Islet precursor cell (in vitro differentiated cells): ENCODE measurements around the gene ALMS1.
"Not testable (repeated sequence)": the region's sequence is repeated elsewhere in the genome, so short reads cannot be mapped to it uniquely, and the experiment has no call there.

Experiments
- DNase-seq: peaks from one replicate; pipeline ENCODE4 v3.0.0-alpha.2; 2018

Gene ALMS1, protein sequence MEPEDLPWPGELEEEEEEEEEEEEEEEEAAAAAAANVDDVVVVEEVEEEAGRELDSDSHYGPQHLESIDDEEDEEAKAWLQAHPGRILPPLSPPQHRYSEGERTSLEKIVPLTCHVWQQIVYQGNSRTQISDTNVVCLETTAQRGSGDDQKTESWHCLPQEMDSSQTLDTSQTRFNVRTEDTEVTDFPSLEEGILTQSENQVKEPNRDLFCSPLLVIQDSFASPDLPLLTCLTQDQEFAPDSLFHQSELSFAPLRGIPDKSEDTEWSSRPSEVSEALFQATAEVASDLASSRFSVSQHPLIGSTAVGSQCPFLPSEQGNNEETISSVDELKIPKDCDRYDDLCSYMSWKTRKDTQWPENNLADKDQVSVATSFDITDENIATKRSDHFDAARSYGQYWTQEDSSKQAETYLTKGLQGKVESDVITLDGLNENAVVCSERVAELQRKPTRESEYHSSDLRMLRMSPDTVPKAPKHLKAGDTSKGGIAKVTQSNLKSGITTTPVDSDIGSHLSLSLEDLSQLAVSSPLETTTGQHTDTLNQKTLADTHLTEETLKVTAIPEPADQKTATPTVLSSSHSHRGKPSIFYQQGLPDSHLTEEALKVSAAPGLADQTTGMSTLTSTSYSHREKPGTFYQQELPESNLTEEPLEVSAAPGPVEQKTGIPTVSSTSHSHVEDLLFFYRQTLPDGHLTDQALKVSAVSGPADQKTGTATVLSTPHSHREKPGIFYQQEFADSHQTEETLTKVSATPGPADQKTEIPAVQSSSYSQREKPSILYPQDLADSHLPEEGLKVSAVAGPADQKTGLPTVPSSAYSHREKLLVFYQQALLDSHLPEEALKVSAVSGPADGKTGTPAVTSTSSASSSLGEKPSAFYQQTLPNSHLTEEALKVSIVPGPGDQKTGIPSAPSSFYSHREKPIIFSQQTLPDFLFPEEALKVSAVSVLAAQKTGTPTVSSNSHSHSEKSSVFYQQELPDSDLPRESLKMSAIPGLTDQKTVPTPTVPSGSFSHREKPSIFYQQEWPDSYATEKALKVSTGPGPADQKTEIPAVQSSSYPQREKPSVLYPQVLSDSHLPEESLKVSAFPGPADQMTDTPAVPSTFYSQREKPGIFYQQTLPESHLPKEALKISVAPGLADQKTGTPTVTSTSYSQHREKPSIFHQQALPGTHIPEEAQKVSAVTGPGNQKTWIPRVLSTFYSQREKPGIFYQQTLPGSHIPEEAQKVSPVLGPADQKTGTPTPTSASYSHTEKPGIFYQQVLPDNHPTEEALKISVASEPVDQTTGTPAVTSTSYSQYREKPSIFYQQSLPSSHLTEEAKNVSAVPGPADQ (N-terminal part only)

DNA sequence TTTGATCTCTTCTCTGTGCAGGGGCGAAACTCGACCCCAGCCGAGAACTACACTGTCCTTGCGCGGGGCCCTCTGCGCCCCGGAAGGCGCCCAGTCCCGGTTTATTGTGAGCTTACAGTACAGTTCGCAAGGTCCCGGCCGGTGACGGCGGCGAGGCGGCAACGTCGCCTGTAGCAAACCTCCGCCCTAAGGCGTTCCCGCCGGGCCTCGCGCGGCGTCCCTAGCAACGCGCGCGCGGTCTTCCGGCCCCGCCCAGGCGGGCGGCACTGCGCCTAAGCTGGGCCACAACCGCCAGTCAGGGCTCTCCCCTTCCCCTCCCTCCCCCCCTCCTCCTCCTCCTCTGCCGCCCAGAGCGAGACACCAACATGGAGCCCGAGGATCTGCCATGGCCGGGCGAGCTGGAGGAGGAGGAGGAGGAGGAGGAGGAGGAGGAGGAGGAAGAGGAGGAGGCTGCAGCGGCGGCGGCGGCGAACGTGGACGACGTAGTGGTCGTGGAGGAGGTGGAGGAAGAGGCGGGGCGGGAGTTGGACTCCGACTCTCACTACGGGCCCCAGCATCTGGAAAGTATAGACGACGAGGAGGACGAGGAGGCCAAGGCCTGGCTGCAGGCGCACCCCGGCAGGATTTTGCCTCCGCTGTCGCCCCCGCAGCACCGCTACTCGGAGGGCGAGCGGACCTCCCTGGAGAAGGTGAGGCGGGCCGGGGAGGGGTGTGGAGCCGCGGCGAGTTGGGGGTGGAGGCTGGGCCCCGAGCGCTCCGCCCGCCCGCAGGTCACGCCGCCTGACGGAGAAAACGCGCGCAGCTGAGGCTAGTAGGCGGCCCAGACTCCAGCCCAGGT lies at the start of gene ALMS1:
ALMS1 (plus strand) TSS at position 333 of the 838 bp plus-strand sequence; CDS start at position 366, 33 bp downstream.
- peak; percentile 95 for DNase-seq

DNA sequence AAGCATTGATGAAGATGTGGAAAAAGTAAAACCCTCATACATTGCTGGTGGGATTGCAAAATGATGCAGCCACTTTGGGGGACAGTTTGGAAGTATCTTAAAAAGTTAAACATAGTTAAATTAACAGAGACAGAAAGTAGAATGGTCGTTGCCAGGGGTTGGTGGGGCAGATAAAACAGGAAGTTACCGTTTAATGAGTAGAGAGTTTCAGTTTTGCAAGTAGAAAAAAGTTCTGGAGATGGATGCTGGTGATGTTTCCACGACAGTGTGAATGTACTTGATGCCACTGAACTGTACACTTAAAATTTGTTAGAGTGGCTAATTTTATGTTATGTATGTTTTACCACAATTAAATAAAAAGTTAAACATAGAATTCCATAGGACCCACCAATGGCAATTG lies 47.8 kb upstream of the ALMS1 start:
- no peak for DNase-seq

DNA sequence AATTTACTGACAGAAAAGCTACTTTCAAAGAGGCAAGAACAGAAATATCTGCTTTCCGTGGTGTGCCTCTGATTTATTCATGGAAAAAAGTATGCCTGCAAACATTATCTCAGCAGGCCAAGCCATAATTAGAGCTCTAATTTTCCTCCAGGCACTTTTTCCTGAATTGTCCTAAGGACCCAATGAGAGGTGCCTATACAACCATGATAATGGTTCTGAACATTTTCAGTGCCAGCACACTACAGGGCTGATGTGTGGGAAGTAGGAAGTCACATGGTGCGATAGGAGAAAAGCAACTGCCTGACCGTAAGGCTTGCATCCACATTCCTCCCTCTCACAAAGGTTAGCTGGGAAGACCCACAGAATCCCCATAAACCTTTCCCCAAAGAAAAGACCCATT lies 46.4 kb upstream of the ALMS1 start:
- DNase-seq = no peak

DNA sequence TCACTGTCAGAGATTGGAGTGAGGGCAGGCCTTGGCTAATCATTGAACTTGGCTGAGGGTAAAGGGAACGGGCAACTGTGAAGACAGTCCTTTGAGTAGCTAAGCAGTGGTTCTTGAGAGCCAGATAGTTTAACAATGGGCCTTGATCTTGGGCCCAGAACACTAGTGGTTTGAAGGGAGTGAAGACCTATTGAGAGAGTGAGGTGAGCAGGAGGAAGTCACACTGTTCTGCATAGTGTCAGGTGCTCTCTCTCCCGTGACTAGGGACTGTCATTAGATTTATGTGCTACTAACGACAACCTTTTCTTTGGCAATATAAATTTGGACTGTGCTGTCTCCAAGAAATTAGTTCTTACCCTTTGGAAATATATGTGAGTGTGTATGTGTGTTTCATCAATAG lies 44.6 kb upstream of the ALMS1 start:
- DNase-seq = no peak

DNA sequence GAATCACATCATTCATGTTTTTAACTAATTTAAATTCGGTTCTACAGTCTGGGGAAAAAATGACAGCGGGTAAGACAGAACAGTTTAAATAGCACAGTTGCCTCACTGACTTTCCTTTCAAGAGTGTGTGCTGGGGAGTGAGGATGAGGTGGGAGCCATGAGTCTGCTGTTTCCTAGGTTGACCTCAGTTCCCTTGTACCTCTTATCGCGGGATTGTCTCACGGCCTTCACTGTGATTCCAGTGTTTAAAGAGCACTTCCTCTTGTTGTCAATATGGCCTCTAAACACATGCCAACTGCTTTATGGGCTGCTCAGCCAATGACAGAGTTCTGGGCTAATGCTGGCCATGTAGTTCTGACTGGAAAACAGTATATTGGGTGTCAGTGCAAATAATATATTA lies 41.6 kb upstream of the ALMS1 start:
- no peak for DNase-seq

DNA sequence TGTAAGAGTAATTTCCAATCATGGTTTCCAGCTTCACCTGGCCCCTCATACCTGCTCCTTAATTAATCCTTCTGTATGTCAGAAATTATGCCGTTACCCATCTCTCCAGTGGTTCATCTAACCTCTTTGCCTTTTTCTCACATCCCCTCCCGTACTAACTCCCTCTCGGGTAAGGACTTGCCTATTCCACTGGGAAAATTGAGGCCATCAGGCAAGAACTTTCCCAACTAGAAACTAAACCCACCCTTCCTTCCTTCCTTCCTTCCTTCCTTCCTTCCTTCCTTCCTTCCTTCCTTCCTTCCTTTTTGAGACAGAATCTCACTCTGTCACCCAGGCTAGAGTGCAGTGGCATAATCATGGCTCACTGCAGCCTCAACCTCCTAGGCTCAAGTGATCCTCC lies 40.9 kb upstream of the ALMS1 start:
- not testable (repeated sequence) for DNase-seq

DNA sequence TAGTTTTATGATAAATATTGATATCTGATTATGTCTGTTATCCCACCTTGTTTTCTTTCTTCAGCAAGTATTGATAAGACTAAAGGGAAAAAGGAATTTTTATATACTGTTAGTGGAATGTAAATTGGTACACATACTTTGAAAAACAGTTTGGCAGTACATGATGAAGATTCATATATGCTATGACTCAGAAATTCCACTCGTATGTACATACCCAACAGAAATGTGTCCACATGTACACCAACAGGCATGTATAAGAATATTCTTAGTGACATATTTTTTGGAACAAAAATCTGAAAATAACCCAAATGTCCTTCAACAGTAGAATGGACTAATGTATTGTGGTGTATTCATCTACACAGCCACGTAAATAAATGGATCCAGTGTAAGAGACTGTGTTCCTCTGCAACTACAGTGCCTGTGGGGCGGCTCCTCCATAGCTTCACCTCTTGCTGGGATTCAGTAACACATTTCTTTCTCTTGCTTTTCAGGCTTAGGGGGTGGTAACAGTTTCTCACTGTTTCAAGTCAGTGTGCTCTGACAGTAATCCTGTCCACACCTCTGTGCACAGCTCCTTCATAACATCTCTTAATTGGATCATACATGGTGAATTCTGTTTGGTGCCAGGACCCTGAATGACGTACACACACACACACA lies 35.5 kb upstream of the ALMS1 start:
- DNase-seq = no peak

DNA sequence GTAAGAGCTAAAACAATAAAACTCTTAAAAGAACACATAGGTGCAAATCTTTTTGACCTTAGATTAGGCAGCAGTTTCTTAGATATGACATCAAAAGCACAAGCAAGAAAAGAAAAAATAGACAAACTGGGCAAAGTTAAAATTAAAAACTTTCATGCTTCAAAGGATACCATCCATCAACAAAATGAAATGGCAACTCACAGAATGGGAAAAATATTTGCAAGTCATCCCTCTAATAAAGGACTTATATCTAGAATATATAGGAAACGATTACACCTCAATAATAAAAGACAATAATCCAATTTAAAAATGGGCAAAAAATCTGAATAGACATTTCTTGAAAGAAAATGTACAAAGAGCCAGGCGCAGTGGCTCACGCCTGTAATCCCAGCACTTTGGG lies 29.5 kb upstream of the ALMS1 start:
- DNase-seq = no peak

DNA sequence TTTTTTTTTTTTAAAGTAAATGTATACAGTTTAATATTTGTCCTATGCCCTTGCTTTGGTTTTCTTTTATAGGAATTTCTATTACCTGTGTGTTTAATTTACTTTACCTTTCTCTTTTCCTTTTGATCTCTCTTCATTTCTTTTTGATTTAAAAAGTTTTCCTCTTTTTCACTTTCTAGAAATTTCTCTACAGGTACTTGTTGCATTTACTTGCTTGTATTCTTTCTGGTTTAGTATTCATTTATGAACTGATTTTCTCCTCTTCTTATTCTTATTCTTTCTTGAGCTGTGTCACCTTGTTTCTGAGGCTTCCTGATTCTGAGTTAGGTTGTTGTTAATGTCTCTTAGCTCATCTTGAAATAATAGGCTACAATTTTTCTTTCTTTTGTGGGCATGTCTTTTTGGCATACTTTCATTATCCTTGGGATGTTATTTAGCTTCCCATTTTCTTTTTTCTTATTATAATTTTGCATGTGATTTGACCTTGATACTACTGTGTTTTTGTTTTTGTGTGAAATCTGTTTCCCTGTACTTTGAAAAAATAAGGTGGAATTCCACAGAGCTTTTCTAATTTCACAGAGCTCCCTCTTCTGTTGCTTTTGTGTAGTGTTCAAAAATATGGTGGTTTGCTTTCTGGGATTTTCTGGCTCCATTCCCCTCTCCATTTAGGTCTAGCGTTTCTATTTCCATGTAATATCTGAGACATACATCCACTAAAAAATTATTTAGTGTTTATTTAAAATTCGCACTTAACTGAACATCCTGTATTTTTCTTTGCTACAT lies 25.5 kb upstream of the ALMS1 start:
- DNase-seq = no peak

DNA sequence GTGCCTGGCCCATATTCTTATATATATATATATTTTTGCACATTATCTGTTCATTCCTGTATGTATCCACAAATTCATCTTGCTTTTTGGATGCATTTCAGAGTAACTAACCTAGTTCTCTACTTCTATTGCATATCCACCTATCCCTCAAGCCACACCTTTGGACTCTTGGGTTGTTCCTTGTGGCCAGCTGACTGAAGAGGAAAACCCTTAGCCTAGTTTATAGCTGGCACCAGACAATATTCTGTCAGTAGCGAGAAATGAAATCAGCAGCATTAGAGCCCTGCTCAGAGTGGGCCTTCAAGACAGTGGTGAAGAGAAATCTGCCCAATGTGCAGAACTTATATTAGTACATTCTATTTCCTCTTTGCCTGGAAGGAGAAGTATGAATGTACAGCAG lies 19.6 kb upstream of the ALMS1 start:
- DNase-seq = no peak

DNA sequence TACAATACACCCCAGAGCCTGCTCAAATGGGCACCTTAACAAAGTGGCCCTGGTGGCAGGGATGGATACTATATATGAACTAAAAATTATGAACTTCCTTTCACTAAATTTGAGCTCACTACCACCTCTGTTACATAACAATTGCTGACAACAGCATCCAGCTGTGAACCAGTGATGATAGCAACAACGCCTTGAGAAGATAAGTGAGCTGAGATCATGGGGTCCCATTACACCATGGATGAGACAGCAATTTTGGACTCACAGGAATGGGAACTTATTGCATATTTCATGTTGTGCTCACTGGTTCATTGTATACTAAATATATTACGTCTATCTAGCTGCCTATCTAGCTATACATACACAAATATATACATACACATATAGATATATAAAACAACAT lies 16.9 kb upstream of the ALMS1 start:
- no peak for DNase-seq

DNA sequence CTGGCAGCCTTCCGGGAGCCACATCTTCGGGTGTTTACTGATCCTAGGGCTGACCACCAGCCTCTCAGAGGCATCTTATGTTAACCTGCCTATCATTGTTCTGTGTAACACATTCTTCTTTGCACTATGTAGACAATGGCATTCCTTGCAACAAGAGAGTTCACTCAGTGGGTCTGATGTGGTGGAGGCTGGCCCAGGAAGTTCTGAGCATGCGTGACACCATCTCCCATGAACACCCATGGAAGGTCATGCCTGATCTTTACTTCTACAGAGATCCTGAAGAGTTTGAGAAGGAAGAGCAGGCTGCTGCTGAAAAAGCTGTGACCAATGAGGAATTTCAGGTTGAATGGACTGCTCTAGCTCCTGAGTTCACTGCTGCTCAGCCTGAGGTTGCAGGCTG lies 15.3 kb upstream of the ALMS1 start:
- no peak for DNase-seq

DNA sequence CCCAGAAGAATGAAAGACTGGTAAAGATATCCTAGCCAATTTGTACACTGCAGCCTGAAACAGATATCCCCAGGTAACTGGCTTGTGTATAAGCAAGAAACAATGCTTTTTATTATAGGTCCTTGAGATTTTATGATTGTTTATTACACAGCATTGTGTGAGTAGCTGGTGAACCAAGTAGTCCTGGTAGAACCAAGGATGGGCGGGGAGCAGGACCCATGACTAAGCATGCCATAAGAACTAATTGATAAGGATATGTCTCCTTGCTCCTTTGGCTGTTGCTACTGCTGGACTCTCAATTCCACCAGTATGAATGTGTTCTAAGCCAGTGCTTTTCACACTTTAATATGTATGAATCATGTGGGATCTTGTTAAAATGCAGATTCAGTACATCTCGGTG lies 12.3 kb upstream of the ALMS1 start:
- no peak for DNase-seq

DNA sequence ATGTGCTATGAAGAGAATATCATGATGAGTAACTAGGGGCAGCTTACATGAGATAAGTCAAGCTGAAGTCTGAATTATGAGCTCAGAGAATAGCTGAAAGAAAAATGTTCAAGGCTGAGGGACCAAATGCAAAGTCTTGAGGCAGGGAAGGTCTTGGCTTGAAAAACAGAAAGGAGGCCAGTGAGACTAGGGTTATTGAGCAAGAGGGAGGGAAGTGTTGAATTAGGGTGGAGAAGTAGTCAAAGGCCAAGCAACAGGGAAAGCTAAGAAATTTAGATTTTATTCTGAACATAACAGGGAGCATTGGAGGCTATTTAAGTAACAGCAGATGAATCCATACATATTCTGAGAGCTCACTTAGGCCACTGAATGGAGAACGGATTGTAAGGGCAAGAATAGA lies 11.4 kb upstream of the ALMS1 start:
- DNase-seq = no peak

DNA sequence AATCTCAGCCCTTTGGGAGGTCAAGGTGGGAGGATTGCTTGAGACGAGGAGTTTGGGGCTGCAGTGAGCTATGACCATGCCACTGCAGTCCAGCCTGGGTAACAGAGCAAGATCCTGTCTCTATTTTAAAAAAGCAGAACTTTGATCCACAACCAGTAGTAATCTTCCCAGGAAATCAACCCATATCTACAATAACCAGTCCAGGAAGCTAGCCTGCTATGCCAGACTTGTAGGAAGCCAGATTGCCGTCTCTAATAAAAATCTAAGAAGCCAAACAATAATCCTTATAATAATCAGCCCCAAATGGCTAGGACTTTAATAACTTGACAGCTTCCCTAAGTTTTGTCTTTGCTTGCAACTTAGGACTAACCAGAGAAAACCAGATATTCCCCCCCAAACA lies 9.0 kb upstream of the ALMS1 start:
- DNase-seq = no peak

DNA sequence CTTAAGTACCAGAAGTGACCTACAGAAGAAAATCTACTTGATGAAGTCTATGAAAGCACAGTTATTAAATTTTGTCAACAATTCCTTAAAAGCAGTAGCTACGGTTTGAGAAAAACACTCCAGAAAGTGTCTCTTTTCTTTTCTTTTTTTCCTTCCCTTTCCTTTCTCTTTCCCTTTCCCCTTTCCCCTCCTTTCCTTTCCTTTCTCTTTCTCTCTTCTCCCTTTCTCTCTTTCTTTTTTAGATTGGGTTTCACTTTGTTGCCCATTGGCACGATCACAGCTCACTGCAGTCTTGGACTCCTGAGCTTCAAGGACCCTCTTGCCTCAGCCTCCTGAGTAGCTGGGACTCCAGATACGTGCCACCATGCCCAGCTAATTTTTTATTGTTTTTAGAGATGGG lies 2.6 kb upstream of the ALMS1 start:
- no peak for DNase-seq

DNA sequence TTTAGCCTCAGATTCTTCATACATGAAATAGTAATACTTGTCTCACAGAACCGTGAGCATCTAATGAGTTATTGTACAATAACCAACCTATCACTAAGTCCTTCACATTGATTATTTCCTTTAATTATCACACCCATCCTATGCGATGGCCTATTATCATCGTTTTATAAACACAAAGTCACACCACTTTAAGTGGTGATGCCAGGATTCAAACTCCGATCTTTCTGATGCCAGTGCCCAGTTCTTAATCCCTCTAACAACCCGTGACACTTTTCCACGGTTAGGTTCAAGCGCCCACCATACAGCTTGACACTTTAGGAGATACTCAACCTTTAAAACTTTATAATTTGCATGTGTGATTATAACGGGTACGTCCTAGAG lies 523 bp upstream of the ALMS1 start:
- DNase-seq = no peak

DNA sequence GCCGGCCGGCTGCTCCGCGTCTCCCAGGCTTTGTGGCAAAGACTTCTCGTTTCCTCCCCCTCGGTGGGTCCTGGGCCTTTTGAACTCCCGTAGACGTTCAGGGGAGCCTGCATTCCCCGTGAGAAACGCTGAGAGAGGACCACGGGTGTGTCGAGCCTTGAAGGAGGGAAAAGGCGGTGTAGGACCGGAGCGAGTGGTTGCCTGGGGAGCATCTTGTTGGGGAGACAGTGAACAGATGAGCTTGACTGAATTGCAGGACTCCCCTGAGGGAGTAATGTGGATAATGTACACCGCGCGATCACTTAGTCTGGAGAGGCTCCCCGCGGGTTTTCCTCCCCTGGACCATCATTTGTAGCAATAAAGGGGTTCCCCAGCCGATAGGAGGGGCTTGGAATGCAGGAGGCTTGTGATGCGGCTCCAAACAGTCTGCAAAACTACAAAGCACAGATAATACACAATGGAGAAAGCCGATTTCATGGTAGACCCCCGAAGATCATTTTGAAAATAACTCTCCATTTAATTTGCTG lies 769 bp downstream of the ALMS1 start:
- DNase-seq = no peak

DNA sequence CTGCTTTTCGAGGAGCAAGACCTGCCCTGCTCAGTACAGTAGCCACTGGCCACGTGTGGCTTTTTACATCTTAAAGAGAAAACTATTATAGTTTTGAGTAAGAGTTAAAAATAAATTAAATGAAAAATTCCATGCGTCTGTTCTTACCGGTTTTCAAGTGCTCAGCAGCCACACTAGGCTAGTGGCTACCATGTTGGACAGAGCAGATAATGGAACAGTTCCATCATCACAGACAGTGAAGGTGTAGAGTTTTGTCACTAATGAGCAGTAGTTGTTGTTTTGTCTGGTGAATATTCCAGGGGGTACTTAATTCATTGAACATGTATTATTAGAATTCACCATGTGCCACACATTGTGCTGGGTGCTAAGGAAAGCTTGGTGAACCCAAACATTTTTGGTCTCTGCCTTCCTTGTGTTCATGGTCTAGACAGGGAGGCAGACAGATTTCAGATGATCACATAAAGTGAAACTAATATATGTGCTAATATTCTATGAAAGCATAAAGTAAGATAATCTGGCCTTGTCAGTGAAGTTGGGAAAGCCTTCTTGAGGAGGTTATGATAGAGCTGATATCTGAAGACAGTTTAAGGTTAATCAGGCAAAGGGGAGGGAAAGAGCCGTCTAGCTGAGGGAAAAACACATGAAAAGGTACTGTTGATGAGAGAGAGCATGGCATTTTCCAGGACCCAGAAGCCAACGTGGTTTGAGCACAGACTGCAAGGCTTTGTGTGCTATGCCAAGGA lies 1.4 kb downstream of the ALMS1 start:
- DNase-seq = no peak
